Measurements from ENCODE around the gene UCK1.

The UCK1 gene

GRCh38 chr9:131475956-131476776 is 54.9 kb downstream of the UCK1 start:
- peak in 1 of 2 experiments; percentile 2 for DNase-seq

GRCh38 chr9:131475111-131475955 is 55.7 kb downstream of the UCK1 start:
- no peak for DNase-seq

- no peak for DNase-seq
Measured at GRCh38 chr9:131474711-131475110, 56.4 kb downstream of the UCK1 start.

GRCh38 chr9:131473891-131474290 is 57.2 kb downstream of the UCK1 start:
- DNase-seq: no peak

Data from Kasumi-1 (cell line).